ENCODE measurements around the gene ISYNA1. TPM values are rescaled to one million over a fixed set of nuclear protein-coding genes. Genes with fewer than 3 reads are reported as not detected.

The ISYNA1 gene
- total and polyA plus RNA-seq, 2 of the 13 experiments (the other 11 are each of a cell fraction or from before 2014, with no cell fraction given): 29.6 to 48.5 TPM

GRCh38 chr19:18439025-18439909 lies 1.3 kb upstream of the ISYNA1 start (continued):
- 0 out of 2 replicates have a peak, but pooled peaks have one; percentile 31 for TF ChIP-seq E2F1 (CRISPR knock-in tag; IDR thresholded peaks at IDR 0.05)
- TF ChIP-seq RAD51 (IDR thresholded peaks at IDR 0.05; ENCODE audit: borderline replicate concordance): no peak
- peak; percentile 13; the same call in 1 of the 2 replicates for TF ChIP-seq ZNF264 (CRISPR knock-in tag; IDR thresholded peaks at IDR 0.05)
- no peak for TF ChIP-seq ZNF660 (CRISPR knock-in tag; IDR thresholded peaks at IDR 0.05; ENCODE audit: borderline replicate concordance, low read depth)
- no peak for TF ChIP-seq ZNF619 (CRISPR knock-in tag; IDR thresholded peaks at IDR 0.05)
- no peak for TF ChIP-seq CC2D1A (CRISPR knock-in tag; IDR thresholded peaks at IDR 0.05)
- TF ChIP-seq KAT8 (CRISPR knock-in tag; IDR thresholded peaks at IDR 0.05): no peak
- TF ChIP-seq THRA (CRISPR knock-in tag; IDR thresholded peaks at IDR 0.05; ENCODE audit: borderline replicate concordance): no peak
- TF ChIP-seq ZFP62 (CRISPR knock-in tag; IDR thresholded peaks at IDR 0.05): 0 out of 2 replicates have a peak, but pooled peaks have one; percentile 6
- no peak for TF ChIP-seq TCF7L2 (IDR thresholded peaks at IDR 0.05; ENCODE audit: low read depth, low read length)
- TF ChIP-seq, protein P1, sequence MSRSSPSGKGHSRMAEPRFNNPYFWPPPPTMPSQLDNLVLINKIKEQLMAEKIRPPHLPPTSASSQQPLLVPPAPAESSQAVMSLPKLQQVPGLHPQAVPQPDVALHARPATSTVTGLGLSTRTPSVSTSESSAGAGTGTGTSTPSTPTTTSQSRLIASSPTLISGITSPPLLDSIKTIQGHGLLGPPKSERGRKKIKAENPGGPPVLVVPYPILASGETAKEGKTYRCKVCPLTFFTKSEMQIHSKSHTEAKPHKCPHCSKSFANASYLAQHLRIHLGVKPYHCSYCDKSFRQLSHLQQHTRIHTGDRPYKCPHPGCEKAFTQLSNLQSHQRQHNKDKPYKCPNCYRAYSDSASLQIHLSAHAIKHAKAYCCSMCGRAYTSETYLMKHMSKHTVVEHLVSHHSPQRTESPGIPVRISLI (CRISPR knock-in tag; IDR thresholded peaks at IDR 0.05; ENCODE audit: borderline replicate concordance): 0 out of 2 replicates have a peak, but pooled peaks have one; percentile 42
- no peak for TF ChIP-seq ZFP37 (CRISPR knock-in tag; IDR thresholded peaks at IDR 0.05; ENCODE audit: borderline replicate concordance)
- no peak for TF ChIP-seq RELA (CRISPR knock-in tag; IDR thresholded peaks at IDR 0.05)
- TF ChIP-seq TRIM24 (CRISPR knock-in tag; IDR thresholded peaks at IDR 0.05): no peak
- no peak for TF ChIP-seq ZNF569 (CRISPR knock-in tag; IDR thresholded peaks at IDR 0.05; ENCODE audit: borderline replicate concordance)
- no peak for TF ChIP-seq ZNF207 (IDR thresholded peaks at IDR 0.05; ENCODE audit: borderline replicate concordance)
- no peak for TF ChIP-seq ZNF3 (CRISPR knock-in tag; IDR thresholded peaks at IDR 0.05)
- TF ChIP-seq NFKB2 (CRISPR knock-in tag; IDR thresholded peaks at IDR 0.05; ENCODE audit: borderline replicate concordance): 0 out of 2 replicates have a peak, but pooled peaks have one; percentile 5
- no peak for TF ChIP-seq ZNF138 (CRISPR knock-in tag; IDR thresholded peaks at IDR 0.05; ENCODE audit: low read depth)
- TF ChIP-seq UBTF (CRISPR knock-in tag; IDR thresholded peaks at IDR 0.05): 0 out of 2 replicates have a peak, but pooled peaks have one; percentile 20
- 0 out of 2 replicates have a peak, but pooled peaks have one; percentile 4 for TF ChIP-seq MXD4 (CRISPR knock-in tag; IDR thresholded peaks at IDR 0.05)
- TF ChIP-seq, protein P2, sequence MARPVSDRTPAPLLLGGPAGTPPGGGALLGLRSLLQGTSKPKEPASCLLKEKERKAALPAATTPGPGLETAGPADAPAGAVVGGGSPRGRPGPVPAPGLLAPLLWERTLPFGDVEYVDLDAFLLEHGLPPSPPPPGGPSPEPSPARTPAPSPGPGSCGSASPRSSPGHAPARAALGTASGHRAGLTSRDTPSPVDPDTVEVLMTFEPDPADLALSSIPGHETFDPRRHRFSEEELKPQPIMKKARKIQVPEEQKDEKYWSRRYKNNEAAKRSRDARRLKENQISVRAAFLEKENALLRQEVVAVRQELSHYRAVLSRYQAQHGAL (CRISPR knock-in tag; IDR thresholded peaks at IDR 0.05; ENCODE audit: not compliant biosample characterization): no peak
- TF ChIP-seq ZNF121 (CRISPR knock-in tag; IDR thresholded peaks at IDR 0.05): no peak
